Mesothelial cell of epicardium (in vitro differentiated cells): ENCODE measurements around the gene KTN1. TPM values are rescaled to one million over a fixed set of nuclear protein-coding genes. Genes with fewer than 3 reads are reported as not detected.

Source experiments
- DNase-seq, 2 experiments: peaks; one replicate each; pipeline ENCODE4 v3.0.0; 2021; ENCODE audit warnings: low spot score in 2 of 2; ENCODE audit not compliant: unreplicated experiment in 2 of 2
- H3K27ac Mint-ChIP-seq: 2 replicates; pipeline ENCODE4 v1.8.0; 2021; ENCODE audit warnings: mixed read lengths
- H3K27me3 Mint-ChIP-seq: 2 replicates; pipeline ENCODE4 v1.8.0; 2021; ENCODE audit warnings: low read depth, mixed read lengths
- H3K36me3 Mint-ChIP-seq: 2 replicates; pipeline ENCODE4 v1.8.0; 2021; ENCODE audit warnings: mixed read lengths
- H3K4me1 Mint-ChIP-seq: 2 replicates; pipeline ENCODE4 v1.8.0; 2021; ENCODE audit warnings: mixed read lengths
- H3K4me3 Mint-ChIP-seq: 2 replicates; pipeline ENCODE4 v1.8.0; 2021; ENCODE audit warnings: mild to moderate bottlenecking, moderate library complexity, mixed read lengths
- H3K9me3 Mint-ChIP-seq: 2 replicates; pipeline ENCODE4 v1.8.0; 2021; ENCODE audit warnings: mixed read lengths
- total RNA-seq: library from RNA; stranded (reverse); gene quantifications from 3 replicates; pipeline ENCODE4 v1.2.1, GENCODE V29; 2021
- TF ChIP-seq, protein P1 (sequence below): fragments of 200-600 bp; sonication (generic); IDR thresholded peaks from one replicate; pipeline ENCODE4 v1.5.0; 2021; ENCODE audit warnings: antibody characterized with exemption; ENCODE audit not compliant: unreplicated experiment

The KTN1 gene
- total RNA-seq, 1 donor from 2014 or later = 153 TPM

DNA sequence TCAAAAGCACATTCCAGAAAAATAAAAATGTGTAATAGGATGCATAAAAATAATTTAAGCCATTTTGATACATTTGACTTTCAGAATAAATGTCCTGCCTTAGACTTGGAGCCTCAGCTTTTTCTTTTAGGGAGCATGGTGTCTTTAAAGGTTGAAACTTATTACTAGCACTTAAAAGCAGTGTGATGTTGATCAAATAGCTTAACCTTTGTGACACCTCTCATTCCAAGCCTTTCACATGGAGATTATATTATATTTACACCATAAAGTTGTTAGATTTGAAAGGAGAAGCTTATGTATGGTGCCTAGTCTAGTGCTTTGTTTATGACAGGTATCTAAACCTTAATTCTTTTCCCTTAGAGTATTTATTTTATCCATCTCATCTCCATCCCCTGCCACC is 61.9 kb downstream of the KTN1 start:
- no peaks in the 10 kb centered on the region for H3K27me3 Mint-ChIP-seq
- H3K4me3 Mint-ChIP-seq = no peak overlapping the region
- TF ChIP-seq, protein P1, sequence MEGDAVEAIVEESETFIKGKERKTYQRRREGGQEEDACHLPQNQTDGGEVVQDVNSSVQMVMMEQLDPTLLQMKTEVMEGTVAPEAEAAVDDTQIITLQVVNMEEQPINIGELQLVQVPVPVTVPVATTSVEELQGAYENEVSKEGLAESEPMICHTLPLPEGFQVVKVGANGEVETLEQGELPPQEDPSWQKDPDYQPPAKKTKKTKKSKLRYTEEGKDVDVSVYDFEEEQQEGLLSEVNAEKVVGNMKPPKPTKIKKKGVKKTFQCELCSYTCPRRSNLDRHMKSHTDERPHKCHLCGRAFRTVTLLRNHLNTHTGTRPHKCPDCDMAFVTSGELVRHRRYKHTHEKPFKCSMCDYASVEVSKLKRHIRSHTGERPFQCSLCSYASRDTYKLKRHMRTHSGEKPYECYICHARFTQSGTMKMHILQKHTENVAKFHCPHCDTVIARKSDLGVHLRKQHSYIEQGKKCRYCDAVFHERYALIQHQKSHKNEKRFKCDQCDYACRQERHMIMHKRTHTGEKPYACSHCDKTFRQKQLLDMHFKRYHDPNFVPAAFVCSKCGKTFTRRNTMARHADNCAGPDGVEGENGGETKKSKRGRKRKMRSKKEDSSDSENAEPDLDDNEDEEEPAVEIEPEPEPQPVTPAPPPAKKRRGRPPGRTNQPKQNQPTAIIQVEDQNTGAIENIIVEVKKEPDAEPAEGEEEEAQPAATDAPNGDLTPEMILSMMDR = no peak
- DNase-seq = no peak
- no peak overlapping the region for H3K27ac Mint-ChIP-seq
- no peaks in the 10 kb centered on the region for H3K9me3 Mint-ChIP-seq
- H3K36me3 Mint-ChIP-seq = peaks cover 26% of the 10 kb centered on the region
- no peaks in the 10 kb centered on the region for H3K4me1 Mint-ChIP-seq

DNA sequence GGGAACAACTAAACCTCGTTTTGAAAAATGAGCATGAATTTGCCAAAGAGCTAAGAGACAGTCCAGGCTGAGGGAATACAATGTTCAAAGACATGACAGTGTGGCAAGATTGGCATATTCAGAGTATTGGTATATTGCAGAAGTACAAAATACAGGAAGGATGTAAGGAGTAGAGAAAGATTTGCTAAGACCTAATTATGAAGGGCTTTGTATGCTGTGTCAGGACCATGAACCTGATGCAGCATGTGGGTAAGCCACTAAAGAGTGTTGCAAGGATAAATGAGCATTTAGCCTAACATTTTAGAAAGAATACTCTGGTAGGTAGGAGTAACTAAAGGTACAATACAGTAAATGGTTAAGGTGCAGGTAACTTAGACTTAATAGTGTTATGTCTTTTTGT is 65.1 kb downstream of the KTN1 start:
- Mint-ChIP-seq H3K27ac (no peak overlapping the region), H3K36me3 (peaks cover 37% of the 10 kb centered on the region), H3K4me3 (no peak overlapping the region), H3K27me3 (no peaks in the 10 kb centered on the region), H3K9me3 (no peaks in the 10 kb centered on the region), H3K4me1 (peaks cover 5% of the 10 kb centered on the region)
- TF ChIP-seq, protein P1 = no peak
- DNase-seq = no peak

DNA sequence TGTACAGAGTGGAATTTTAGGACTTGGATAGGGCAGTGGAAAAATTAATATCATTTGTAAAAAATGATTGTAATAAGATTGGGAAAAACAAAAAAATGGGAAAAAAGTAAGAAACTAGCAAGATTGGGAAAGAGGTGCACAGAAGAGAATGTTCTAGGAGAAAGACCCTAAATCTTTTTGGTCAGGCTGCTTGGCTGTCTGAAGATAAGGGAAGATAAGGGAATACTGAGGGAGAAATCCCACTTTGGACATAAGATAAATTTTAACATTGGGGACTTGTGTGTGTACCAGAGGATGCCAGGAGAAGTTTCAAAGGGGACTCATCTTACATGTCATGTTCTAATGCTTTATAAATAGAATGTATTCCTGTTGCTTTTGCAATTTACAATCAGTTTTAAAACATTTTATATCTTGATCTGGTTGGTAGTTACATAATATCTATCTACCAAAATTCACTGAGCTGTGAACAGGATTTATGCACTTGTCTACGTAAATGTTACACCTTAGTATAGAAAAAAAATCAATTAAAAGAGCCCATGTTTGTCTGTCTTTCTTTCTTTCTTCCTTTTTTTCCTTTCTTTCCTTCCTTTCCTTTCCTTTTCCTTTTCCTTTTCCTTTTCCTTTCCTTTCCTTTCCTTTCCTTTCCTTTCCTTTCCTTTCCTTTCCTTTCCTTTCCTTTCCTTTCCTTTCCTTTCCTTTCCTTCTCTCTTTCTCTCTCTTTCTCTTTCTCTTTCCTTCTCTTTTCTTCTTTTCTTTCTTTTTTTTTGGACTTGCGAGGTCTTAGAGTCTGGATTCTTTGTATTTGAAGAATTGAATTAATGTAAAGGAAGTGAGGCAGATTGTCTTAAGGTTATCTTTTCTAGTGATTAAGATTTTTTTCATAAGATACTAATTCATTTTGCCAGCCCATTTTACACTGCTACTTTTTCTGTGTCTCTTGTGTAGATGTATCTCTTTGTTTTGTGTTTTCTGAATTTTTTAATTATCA is 66.1 kb downstream of the KTN1 start:
- H3K27me3 Mint-ChIP-seq = no peaks in the 10 kb centered on the region
- no peak for DNase-seq

DNA sequence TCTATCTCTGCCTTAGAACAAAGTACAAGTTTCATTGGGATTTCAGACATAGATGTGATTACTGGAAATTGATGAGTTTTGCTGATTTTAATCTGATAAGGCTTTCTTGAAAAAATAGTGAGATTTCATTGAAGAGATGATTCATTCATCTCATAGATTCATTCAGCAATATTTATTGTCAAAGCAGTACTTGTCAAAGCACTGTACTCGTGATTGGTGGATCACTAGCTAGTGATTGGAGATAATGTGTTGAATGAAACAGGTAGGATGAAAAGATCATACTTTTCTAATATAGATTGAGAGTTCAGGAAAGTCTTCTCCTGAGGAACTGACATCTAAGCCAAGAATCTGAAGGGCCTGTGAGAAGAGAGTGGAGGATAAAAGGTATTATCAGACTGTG is 71.0 kb downstream of the KTN1 start:
- Mint-ChIP-seq H3K4me1 (peaks cover 8% of the 10 kb centered on the region), H3K4me3 (no peak overlapping the region), H3K36me3 (peaks cover 46% of the 10 kb centered on the region), H3K27ac (no peak overlapping the region), H3K9me3 (no peaks in the 10 kb centered on the region), H3K27me3 (no peaks in the 10 kb centered on the region)
- DNase-seq = no peak
- TF ChIP-seq, protein P1 = no peak

More for the DNA sequence above, 66.1 kb downstream of the KTN1 start:
- Mint-ChIP-seq H3K27ac (no peak overlapping the region), H3K4me1 (peaks cover 6% of the 10 kb centered on the region), H3K9me3 (no peaks in the 10 kb centered on the region), H3K4me3 (no peak overlapping the region), H3K36me3 (peaks cover 39% of the 10 kb centered on the region)
- TF ChIP-seq, protein P1 = no peak

DNA sequence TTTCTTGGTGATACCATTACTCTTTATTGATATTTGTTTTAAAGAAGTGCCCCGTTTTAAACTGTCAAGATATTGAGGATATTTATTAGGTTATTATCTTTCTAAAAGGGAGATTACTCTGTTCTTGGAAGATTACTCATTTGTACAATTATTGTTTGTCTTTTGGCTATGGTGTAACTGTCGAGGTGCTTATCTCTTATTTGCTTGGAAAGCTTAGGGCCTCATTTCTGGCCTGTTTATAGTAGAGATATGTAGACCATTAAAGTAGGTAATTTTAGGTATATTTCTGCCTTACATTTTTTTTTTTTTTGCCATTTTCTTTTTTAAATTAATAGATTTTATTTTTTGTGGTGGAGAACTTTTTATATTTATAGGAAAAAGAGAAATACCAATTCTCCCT is 74.2 kb downstream of the KTN1 start:
- Mint-ChIP-seq H3K4me3 (no peak overlapping the region), H3K27ac (no peak overlapping the region), H3K4me1 (peaks cover 8% of the 10 kb centered on the region), H3K36me3 (peaks cover 40% of the 10 kb centered on the region), H3K27me3 (no peaks in the 10 kb centered on the region), H3K9me3 (no peaks in the 10 kb centered on the region)
- no peak for DNase-seq
- TF ChIP-seq, protein P1 = no peak
